NCI-H774 (cell line): Measurements from ENCODE around the gene RETREG3.

Experiments
- DNase-seq: peaks from one replicate; lab custom pipeline; 2025; lab: John Stamatoyannopoulos, UW

The RETREG3 gene

GRCh38 chr17:42531455-42532354 is 77.5 kb downstream of the RETREG3 start:
- DNase-seq = peak; percentile 55

- DNase-seq = peak; percentile 66
These were observed 78.2 kb downstream of the RETREG3 start for GRCh38 chr17:42530952-42531454.
